Heart left ventricle (tissue), 13 donors: Measurements from ENCODE around the gene GGT5.

Experiments used
- CTCF ChIP-seq, 12 donors: fragments of 200-600 bp; sonication (generic) in 4 of 12; IDR thresholded peaks; one replicate each; pipeline versions ENCODE4 v1.5.0 to v1.8.0; 2018 to 2022; ENCODE audit warnings: antibody characterized with exemption in 12 of 12, mild to moderate bottlenecking in 5 of 12
- POLR2A ChIP-seq, 2 donors: fragments of 450-650 bp; IDR thresholded peaks; one replicate each; pipeline ENCODE4 v1.6.1; 2017; ENCODE audit warnings: antibody characterized with exemption in 2 of 2, mild to moderate bottlenecking in 2 of 2, moderate library complexity in 2 of 2
- donor health status: ischemic (EF 13 %, LVEDD 7.1; RV severe dilation, severe dysfunction).
- donor health status: DM: no; HTN: yes; CAD: no.
- donor health status: DM: no; HTN: no; CAD: no.
- donor health status: ischemic (EF 25% LVEDD 6.9; RV normal size, moderate dysfunction).
- donor health status: ischemic (EF 25% LVEDD 5.7; RV mildly dilated, moderate dysfunction).
- donor health status: ischemic (EF 35%, LVEDD 5.7; RV mildly dilated, moderate dysfunction).
- donor health status: nonischemic (EF 11% LVEDD 7.7; RV severe dilation, severe dysfunction).
- donor health status: DM: yes; HTN: yes; CAD: no.
- donor health status: PGD.
- donor health status: ischemic (EF 29% LVEDD 5.4; RV normal size, mild dysfunction).
- donor health status: nonischemic (EF 23%, LVEDD 6.1; RV moderate dilation, normal function).

DNA sequence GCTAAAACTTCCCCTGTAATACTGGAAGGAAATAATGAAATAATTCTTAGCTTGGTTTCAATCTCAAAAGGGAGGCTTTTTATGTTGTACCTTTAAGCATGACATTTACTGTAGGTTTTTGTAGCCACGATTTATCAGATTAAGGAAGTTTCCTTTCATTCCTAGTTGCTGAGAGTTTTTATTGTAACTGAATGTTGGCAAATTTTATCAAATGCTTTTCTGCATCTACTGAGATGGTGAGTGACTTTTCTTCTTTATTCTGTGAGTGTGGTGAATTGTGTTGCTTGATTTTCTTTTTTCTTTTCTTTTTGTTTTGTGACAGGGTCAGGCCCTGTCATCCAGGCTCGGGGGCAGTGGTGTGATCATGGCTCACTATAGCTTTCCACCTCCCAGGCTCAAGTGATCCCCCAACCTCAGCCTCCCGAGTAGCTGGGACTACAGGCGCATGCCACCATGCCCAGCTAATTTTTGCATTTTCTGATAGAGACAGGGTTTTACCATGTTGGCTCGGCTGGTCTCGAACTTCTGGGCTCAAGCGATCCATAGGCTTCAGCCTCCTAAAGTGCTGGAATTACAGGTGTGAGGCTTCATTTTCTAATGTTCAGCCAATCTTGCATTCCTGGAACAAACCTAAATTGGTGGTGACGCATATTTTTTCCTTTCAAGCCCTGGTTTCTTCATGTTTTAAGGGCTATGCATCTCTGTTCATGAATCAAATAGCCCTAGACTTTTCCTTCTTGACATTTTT is 37.4 kb downstream of the GGT5 start:
- TF ChIP-seq POLR2A (IDR thresholded peaks at IDR 0.05) (no peak), CTCF (IDR thresholded peaks at IDR 0.05) (no peak)
